GM12878 (cell line): ENCODE data around the gene KIAA0319L. TPM values are rescaled to one million over a fixed set of nuclear protein-coding genes. Genes with fewer than 3 reads are reported as not detected.

Source experiments
- ATAC-seq: fragments of 200-7000 bp; cut with Tn5 transposase; 3 replicates; pipeline ENCODE4 v1.9.1; 2020; ENCODE audit warnings: mild to moderate bottlenecking, moderate library complexity
- BruUV-seq: library from RNA; stranded (reverse); fragments of 400-500 nt; replicated peaks from 2 replicates; lab custom pipeline; 2021; lab: Mats Ljungman, UMichigan
- CTCF ChIA-PET: fragments of 300-600 bp; sonication (Branson Sonifier 250); formaldehyde crosslinking; extraction: SDS; loops from one replicate; lab custom pipeline; 2021; ENCODE audit warnings: inconsistent platforms; lab: Yijun Ruan, JAX
- POLR2A ChIA-PET: fragments of 350-600 bp; formaldehyde crosslinking; extraction: SDS; loops from one replicate; lab custom pipeline; 2021; ENCODE audit warnings: inconsistent platforms; lab: Charles Lee
- RAD21 ChIA-PET: fragments of 300-600 bp; sonication (Branson Sonifier 250); formaldehyde crosslinking; loops from one replicate; lab custom pipeline; 2023; ENCODE audit warnings: antibody characterized with exemption; ENCODE audit not compliant: unreplicated experiment; lab: Charles Lee
- SMC1A ChIA-PET: fragments of 300-600 bp; sonication (Branson Sonifier 250); formaldehyde crosslinking; loops from one replicate; lab custom pipeline; 2023; ENCODE audit not compliant: unreplicated experiment, uncharacterized antibody; lab: Charles Lee
- DNase-seq: peaks from one replicate; pipeline ENCODE4 v3.0.0-alpha.2; 2011; ENCODE audit warnings: low read depth, low spot score
- FAIRE-seq: peaks from 3 replicates; lab custom pipeline; 2011; peaks lifted over from hg19 to GRCh38; lab: Jason Lieb, UNC
- H2AFZ ChIP-seq: 2 replicates; pipeline ENCODE4 v1.6.0; 2011; ENCODE audit warnings: low read depth, low read length, control low read depth; ENCODE audit not compliant: control insufficient read depth
- H3K27ac ChIP-seq: 2 replicates; pipeline ENCODE4 v1.5.1; 2011; ENCODE audit warnings: control low read depth; ENCODE audit not compliant: control insufficient read depth, insufficient read depth
- H3K27me3 ChIP-seq, 2 experiments: replicated peaks in 1 of 2; 2 replicates each; pipeline versions ENCODE4 v1.6.0 to v1.6.1; 2011; ENCODE audit warnings: low read length in 1 of 2; ENCODE audit not compliant: control insufficient read depth in 2 of 2, insufficient read depth in 2 of 2
- H3K36me3 ChIP-seq, 2 experiments: 2 replicates each; pipeline ENCODE4 v1.5.1; 2011; ENCODE audit warnings: low read length in 1 of 2; ENCODE audit not compliant: control insufficient read depth in 2 of 2, insufficient read depth in 2 of 2
- H3K4me1 ChIP-seq: 2 replicates; pipeline ENCODE4 v1.6.1; 2011; ENCODE audit warnings: mild to moderate bottlenecking, low read length, moderate library complexity, mixed read lengths; ENCODE audit not compliant: control insufficient read depth, insufficient read depth
- H3K4me2 ChIP-seq: 2 replicates; pipeline ENCODE4 v1.6.0; 2011; ENCODE audit warnings: control low read depth; ENCODE audit not compliant: control insufficient read depth, insufficient read depth
- H3K4me3 ChIP-seq: fragments of 200-600 bp; sonication (generic); 2 replicates; pipeline ENCODE4 v1.5.1; 2016
- H3K79me2 ChIP-seq: 2 replicates; pipeline ENCODE4 v1.6.0; 2011; ENCODE audit warnings: low read length; ENCODE audit not compliant: control insufficient read depth, insufficient read depth
- H3K9ac ChIP-seq: 2 replicates; pipeline ENCODE4 v1.8.0; 2011; ENCODE audit warnings: low read length, control low read depth, mixed read lengths; ENCODE audit not compliant: control insufficient read depth, insufficient read depth
- H3K9me3 ChIP-seq: replicated peaks from 3 replicates; pipeline ENCODE4 v1.5.1; 2011; ENCODE audit warnings: mild to moderate bottlenecking, low read length; ENCODE audit not compliant: control insufficient read depth, insufficient read depth
- H4K20me1 ChIP-seq: 2 replicates; pipeline ENCODE4 v1.6.0; 2011; ENCODE audit not compliant: control insufficient read depth, insufficient read depth
- CHD1 ChIP-seq: IDR thresholded peaks from 2 replicates; pipeline ENCODE4 v1.6.1; 2012; ENCODE audit warnings: low read depth, low read length, improper control_type of control experiment
- CHD4 ChIP-seq: fragments of 200-600 bp; sonication (generic); IDR thresholded peaks from 2 replicates; pipeline ENCODE4 v1.6.1; 2016; ENCODE audit warnings: mild to moderate bottlenecking
- EGR1 ChIP-seq, 2 experiments: IDR thresholded peaks; 1 replicate in 1 of 2; 2 replicates in 1 of 2; pipeline ENCODE4 v1.6.1; 2011 to 2012; ENCODE audit warnings: low read depth in 2 of 2, low read length in 2 of 2, borderline replicate concordance in 1 of 2, mild to moderate bottlenecking in 1 of 2, moderate library complexity in 1 of 2
- ESRRA ChIP-seq: IDR thresholded peaks from 2 replicates; pipeline ENCODE4 v1.6.1; 2012; ENCODE audit warnings: mild to moderate bottlenecking, low read length, improper control_type of control experiment
- JUNB ChIP-seq: IDR thresholded peaks from 2 replicates; pipeline ENCODE4 v1.6.1; 2016; ENCODE audit warnings: antibody characterized with exemption, mild to moderate bottlenecking
- JUND ChIP-seq: IDR thresholded peaks from 2 replicates; pipeline ENCODE4 v1.6.1; 2012; ENCODE audit warnings: low read depth, mild to moderate bottlenecking, low read length, improper control_type of control experiment, moderate library complexity
- KDM1A ChIP-seq: fragments of 200-600 bp; sonication (generic); IDR thresholded peaks from 2 replicates; pipeline ENCODE4 v1.6.1; 2016; ENCODE audit warnings: borderline replicate concordance
- MEF2B ChIP-seq: fragments of 450-650 bp; IDR thresholded peaks from 2 replicates; pipeline ENCODE4 v1.6.1; 2018; ENCODE audit warnings: mild to moderate bottlenecking, moderate library complexity; ENCODE audit not compliant: partially characterized antibody, poor library complexity, severe bottlenecking
- MYB ChIP-seq: fragments of 150-350 bp; IDR thresholded peaks from 2 replicates; pipeline ENCODE4 v1.6.1; 2014; ENCODE audit warnings: mild to moderate bottlenecking, low read depth, low read length, borderline replicate concordance
- NR2F1 ChIP-seq: fragments of 450-650 bp; conservative IDR thresholded peaks from 2 replicates; pipeline ENCODE4 v1.6.1; 2017; ENCODE audit warnings: mild to moderate bottlenecking
- PML ChIP-seq: IDR thresholded peaks from 2 replicates; pipeline ENCODE4 v1.6.1; 2012; ENCODE audit warnings: low read length, inconsistent platforms
- RAD21 ChIP-seq: IDR thresholded peaks from 2 replicates; pipeline ENCODE4 v1.6.1; 2011; ENCODE audit warnings: mild to moderate bottlenecking, low read depth, low read length, moderate library complexity; ENCODE audit not compliant: insufficient read depth
- RUNX3 ChIP-seq: IDR thresholded peaks from 2 replicates; pipeline ENCODE4 v1.6.1; 2012; ENCODE audit warnings: low read length, inconsistent platforms
- SMAD1 ChIP-seq: fragments of 450-650 bp; IDR thresholded peaks from 2 replicates; pipeline ENCODE4 v1.6.1; 2018; ENCODE audit warnings: mild to moderate bottlenecking, low read depth; ENCODE audit not compliant: partially characterized antibody
- SUZ12 ChIP-seq: fragments of 200-600 bp; sonication (generic); IDR thresholded peaks from one replicate; pipeline ENCODE4 v1.6.1; 2018; ENCODE audit warnings: antibody characterized with exemption, mild to moderate bottlenecking; ENCODE audit not compliant: unreplicated experiment
- ZSCAN29 ChIP-seq: fragments of 450-650 bp; IDR thresholded peaks from 2 replicates; pipeline ENCODE4 v1.6.1; 2017; ENCODE audit warnings: mild to moderate bottlenecking, moderate library complexity
- WGBS: methylation state at CpG from one replicate; pipeline ENCODE4 v1.1.6; 2016; ENCODE audit warnings: low lambda C conversion rate; ENCODE audit not compliant: insufficient replicate concordance, insufficient coverage; ENCODE audit errors: missing lambda C conversion rate; 5-methylcytosine and 5-hydroxymethylcytosine counted together
- in situ Hi-C: fragments of 300-500 bp; cut with MboI; formaldehyde crosslinking; loops from 9 replicates; pipeline ENCODE4 v1.14.3; 2018; ENCODE audit warnings: mixed read lengths
- intact Hi-C: fragments of 100-400 bp; cut with micrococcal nuclease; formaldehyde crosslinking; loops from one replicate; pipeline ENCODE4 v1.14.2; 2022; ENCODE audit not compliant: unreplicated experiment
- polyA plus RNA-seq, 11 experiments: library from polyadenylated mRNA; depleted of rRNA in 4 of 11; unstranded in 6 of 11; stranded (reverse) in 5 of 11; fragments of >200 nt; fragmentation: Nextera tagmentation in 4 of 11; fragmentation: Illumina TruSeq in 1 of 11; extraction: Ambion mirVana in 4 of 11; extraction: Trizol in 1 of 11; gene quantifications; 1 replicate in 1 of 11; 2 replicates in 10 of 11; pipeline versions ENCODE4 v1.2.1 to v1.2.3, GENCODE V29; 2011 to 2016; ENCODE audit warnings: inconsistent platforms in 2 of 11, missing spikeins in 2 of 11, low read depth in 1 of 11
- total RNA-seq, 4 experiments: library from RNA; depleted of rRNA in 3 of 4; stranded (reverse); fragments of >200 nt in 3 of 4; fragmentation: Illumina TruSeq in 1 of 4; extraction: Trizol in 1 of 4; gene quantifications; 2 replicates each; pipeline versions ENCODE4 v1.2.1 to v1.2.3, GENCODE V29; 2013 to 2021
- TF ChIP-seq, protein P1 (sequence below): IDR thresholded peaks from 2 replicates; pipeline ENCODE4 v1.6.1; 2012; ENCODE audit warnings: low read depth, low read length, improper control_type of control experiment
- TF ChIP-seq, protein P2 (sequence below), 3 experiments: IDR thresholded peaks in 2 of 3; conservative IDR thresholded peaks in 1 of 3; 2 replicates each; pipeline ENCODE4 v1.5.1; 2011; ENCODE audit warnings: low read depth in 3 of 3, low read length in 3 of 3, mild to moderate bottlenecking in 3 of 3, control low read depth in 2 of 3, moderate library complexity in 2 of 3, inconsistent platforms in 1 of 3, mixed read lengths in 1 of 3; ENCODE audit not compliant: control insufficient read depth in 2 of 3, insufficient read depth in 1 of 3; ENCODE audit errors: extremely low read depth in 1 of 3
- TF ChIP-seq, protein P3 (sequence below): IDR thresholded peaks from 2 replicates; pipeline ENCODE4 v1.6.1; 2011; ENCODE audit warnings: low read depth, low read length, improper control_type of control experiment, borderline replicate concordance

The KIAA0319L gene
- total and polyA plus RNA-seq, 10 of the 15 experiments (the other 5 are each of a cell fraction or from before 2014, with no cell fraction given) = 2.6 to 57.8 (median 25.4) TPM

DNA sequence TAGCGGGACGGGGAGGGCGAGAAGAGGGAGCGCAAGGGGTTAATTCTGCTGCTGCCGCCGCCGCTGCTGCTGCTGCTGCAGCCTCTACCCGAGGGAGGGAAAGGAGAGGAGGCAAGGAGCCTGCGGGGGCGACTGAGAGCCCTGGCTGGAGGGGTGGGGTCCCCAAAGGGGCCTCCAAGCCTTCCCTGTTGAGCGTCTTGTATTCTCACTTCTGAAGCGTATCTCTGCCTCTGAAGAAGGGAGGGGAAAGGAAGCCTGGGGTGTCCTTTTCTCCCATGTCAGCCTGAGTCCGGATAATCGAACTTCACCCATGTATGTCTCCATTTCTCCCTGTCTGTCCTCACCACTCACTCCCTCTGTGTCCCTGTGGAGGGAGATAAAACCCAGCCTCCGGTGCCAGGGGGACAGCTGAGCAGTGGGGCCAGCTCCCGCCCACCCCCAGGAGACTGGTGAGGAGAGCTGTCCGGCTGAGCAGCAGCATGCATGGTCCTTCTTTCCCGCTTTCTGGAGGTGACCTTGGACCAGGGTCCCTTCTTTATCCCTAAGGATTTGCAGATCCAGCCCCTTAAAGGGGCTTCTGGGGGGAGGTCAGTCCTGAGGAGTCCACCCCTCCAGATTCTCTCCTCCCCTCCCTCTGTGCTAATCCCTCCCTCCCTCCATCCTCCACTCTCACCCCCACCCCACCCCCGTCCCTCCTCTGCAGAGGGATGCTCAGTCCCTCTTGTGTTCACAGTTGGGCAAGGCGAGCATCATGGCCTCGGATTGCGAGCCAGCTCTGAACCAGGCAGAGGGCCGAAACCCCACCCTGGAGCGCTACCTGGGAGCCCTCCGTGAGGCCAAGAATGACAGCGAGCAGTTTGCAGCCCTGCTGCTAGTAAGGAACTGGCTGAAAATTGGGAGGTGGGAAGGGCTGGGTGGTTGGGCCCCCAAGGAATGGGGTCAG lies 1.4 kb upstream of the KIAA0319L start:
- DNase-seq = no peak
- Histone ChIP-seq H3K36me3 (peaks cover 0 to 6% of the 10 kb centered on the region in 2 experiments; a peak in 2 of 4 replicates), H3K4me2 (peak overlapping the region; percentile 92), H3K4me1 (peaks cover 10% of the 10 kb centered on the region), H3K79me2 (peaks cover 44% of the 10 kb centered on the region), H3K27ac (peak overlapping the region; percentile 97; the same call in 1 of the 2 replicates), H3K9me3 (no peaks in the 10 kb centered on the region), H3K27me3 (no peaks in the 10 kb centered on the region), H4K20me1 (no peaks in the 10 kb centered on the region), H3K4me3 (peak overlapping the region; percentile 67), H2AFZ (peak overlapping the region; percentile 46; the same call in 1 of the 2 replicates), H3K9ac (peak overlapping the region; percentile 93)
- intact Hi-C loops (no loop called here), in situ Hi-C loops (no loop called here)
- ChIA-PET SMC1A (interaction anchor here (1.1 to 1.8 kb wide), 4 partner anchors 9 to 108 kb away, joined by 3 to 5 read pairs (median 5); no protein-coding TSS in a partner anchor), CTCF (interaction anchor here (0.7 to 4.9 kb wide), 5 partner anchors 10 to 169 kb away, joined by 3 to 69 read pairs (median 10); no protein-coding TSS in a partner anchor), RAD21 (interaction anchor here (1.5 to 4.9 kb wide), 3 partner anchors 22 to 106 kb away, joined by 3 to 46 read pairs (median 35); no protein-coding TSS in a partner anchor), POLR2A (interaction anchor here (0.5 to 1.7 kb wide), 6 partner anchors 21 to 211 kb away, joined by 4 to 10 read pairs (median 5); partner anchors contain the start of gene CLSPN)
- WGBS = 50% methylated on average over 21 of the region's 26 CpGs
- ATAC-seq = no peak
- no peak for FAIRE-seq
- BruUV-seq = no TSS peak
- TF ChIP-seq RAD21 (0 out of 2 replicates have a peak, but pooled peaks have one; percentile 20), SUZ12 (no peak), SMAD1 (no peak), JUNB (no peak), NR2F1 (no peak), CHD1 (no peak), ZSCAN29 (no peak), ESRRA (no peak), EGR1 (IDR thresholded peaks at IDR 0.05; ENCODE audit: borderline replicate concordance in 1 of 2, low read depth in 2 of 2, low read length in 2 of 2) (peak in 1 of 2 experiments; percentile 64; a peak in 2 of 3 replicates), CHD4 (no peak), MEF2B (no peak), RUNX3 (no peak), KDM1A (no peak), JUND (no peak), PML (no peak), MYB (no peak)
- TF ChIP-seq, protein P1, sequence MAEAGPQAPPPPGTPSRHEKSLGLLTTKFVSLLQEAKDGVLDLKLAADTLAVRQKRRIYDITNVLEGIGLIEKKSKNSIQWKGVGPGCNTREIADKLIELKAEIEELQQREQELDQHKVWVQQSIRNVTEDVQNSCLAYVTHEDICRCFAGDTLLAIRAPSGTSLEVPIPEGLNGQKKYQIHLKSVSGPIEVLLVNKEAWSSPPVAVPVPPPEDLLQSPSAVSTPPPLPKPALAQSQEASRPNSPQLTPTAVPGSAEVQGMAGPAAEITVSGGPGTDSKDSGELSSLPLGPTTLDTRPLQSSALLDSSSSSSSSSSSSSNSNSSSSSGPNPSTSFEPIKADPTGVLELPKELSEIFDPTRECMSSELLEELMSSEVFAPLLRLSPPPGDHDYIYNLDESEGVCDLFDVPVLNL = no peak
- TF ChIP-seq, protein P2, sequence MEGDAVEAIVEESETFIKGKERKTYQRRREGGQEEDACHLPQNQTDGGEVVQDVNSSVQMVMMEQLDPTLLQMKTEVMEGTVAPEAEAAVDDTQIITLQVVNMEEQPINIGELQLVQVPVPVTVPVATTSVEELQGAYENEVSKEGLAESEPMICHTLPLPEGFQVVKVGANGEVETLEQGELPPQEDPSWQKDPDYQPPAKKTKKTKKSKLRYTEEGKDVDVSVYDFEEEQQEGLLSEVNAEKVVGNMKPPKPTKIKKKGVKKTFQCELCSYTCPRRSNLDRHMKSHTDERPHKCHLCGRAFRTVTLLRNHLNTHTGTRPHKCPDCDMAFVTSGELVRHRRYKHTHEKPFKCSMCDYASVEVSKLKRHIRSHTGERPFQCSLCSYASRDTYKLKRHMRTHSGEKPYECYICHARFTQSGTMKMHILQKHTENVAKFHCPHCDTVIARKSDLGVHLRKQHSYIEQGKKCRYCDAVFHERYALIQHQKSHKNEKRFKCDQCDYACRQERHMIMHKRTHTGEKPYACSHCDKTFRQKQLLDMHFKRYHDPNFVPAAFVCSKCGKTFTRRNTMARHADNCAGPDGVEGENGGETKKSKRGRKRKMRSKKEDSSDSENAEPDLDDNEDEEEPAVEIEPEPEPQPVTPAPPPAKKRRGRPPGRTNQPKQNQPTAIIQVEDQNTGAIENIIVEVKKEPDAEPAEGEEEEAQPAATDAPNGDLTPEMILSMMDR (IDR thresholded peaks at IDR 0.05 in 2 of 3, conservative IDR thresholded peaks at IDR 0.05 in 1 of 3; ENCODE audit: control insufficient read depth in 2 of 3, extremely low read depth in 1 of 3, insufficient read depth in 1 of 3, low read depth in 3 of 3, low read length in 3 of 3) = 0 out of 6 replicates have a peak, but pooled peaks of 1 of the 3 experiments have one; percentile 2
- TF ChIP-seq, protein P3, sequence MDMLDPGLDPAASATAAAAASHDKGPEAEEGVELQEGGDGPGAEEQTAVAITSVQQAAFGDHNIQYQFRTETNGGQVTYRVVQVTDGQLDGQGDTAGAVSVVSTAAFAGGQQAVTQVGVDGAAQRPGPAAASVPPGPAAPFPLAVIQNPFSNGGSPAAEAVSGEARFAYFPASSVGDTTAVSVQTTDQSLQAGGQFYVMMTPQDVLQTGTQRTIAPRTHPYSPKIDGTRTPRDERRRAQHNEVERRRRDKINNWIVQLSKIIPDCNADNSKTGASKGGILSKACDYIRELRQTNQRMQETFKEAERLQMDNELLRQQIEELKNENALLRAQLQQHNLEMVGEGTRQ = no peak
